GM12874 (cell line): Measurements from ENCODE around the gene HMCES.

Experiments
- CTCF ChIP-seq: IDR thresholded peaks from 2 replicates; pipeline ENCODE4 v1.5.1; 2011; ENCODE audit warnings: low read depth, mild to moderate bottlenecking, control low read depth, low read length, moderate library complexity; ENCODE audit not compliant: insufficient read depth

Gene HMCES

GRCh38 chr3:129278439-129278965 lies at the start of gene HMCES:
HMCES (plus strand) TSS chr3:129278870; CDS start chr3:129279733, 863 bp downstream.
- no peak for TF ChIP-seq CTCF

GRCh38 chr3:129228891-129229585 lies 49.6 kb upstream of the HMCES start:
- TF ChIP-seq CTCF, result no peak

- no peak for TF ChIP-seq CTCF
These were observed 48.2 kb upstream of the HMCES start for GRCh38 chr3:129230311-129231019.

- TF ChIP-seq CTCF, result no peak
These were observed 47.1 kb upstream of the HMCES start for GRCh38 chr3:129231331-129232119.

GRCh38 chr3:129233538-129233937 lies 45.1 kb upstream of the HMCES start:
- no peak for TF ChIP-seq CTCF

GRCh38 chr3:129234441-129234840 lies 44.2 kb upstream of the HMCES start:
- TF ChIP-seq CTCF, result no peak
